Epithelial cell of esophagus (primary cell): ENCODE data around the gene TEDC1.

ENCODE experiments used
- DNase-seq: peaks from one replicate; pipeline ENCODE4 v3.0.0; 2010; ENCODE audit warnings: low read depth
- H3K4me3 ChIP-seq: 2 replicates; pipeline ENCODE4 v1.5.1; 2011; ENCODE audit warnings: mild to moderate bottlenecking, low read length, control low read depth
- CTCF ChIP-seq: IDR thresholded peaks from 2 replicates; pipeline ENCODE4 v1.5.1; 2011; ENCODE audit warnings: low read depth, mild to moderate bottlenecking, low read length, control low read depth, inconsistent platforms; ENCODE audit not compliant: insufficient read depth; ENCODE audit errors: missing control alignments

TEDC1 gene

DNA sequence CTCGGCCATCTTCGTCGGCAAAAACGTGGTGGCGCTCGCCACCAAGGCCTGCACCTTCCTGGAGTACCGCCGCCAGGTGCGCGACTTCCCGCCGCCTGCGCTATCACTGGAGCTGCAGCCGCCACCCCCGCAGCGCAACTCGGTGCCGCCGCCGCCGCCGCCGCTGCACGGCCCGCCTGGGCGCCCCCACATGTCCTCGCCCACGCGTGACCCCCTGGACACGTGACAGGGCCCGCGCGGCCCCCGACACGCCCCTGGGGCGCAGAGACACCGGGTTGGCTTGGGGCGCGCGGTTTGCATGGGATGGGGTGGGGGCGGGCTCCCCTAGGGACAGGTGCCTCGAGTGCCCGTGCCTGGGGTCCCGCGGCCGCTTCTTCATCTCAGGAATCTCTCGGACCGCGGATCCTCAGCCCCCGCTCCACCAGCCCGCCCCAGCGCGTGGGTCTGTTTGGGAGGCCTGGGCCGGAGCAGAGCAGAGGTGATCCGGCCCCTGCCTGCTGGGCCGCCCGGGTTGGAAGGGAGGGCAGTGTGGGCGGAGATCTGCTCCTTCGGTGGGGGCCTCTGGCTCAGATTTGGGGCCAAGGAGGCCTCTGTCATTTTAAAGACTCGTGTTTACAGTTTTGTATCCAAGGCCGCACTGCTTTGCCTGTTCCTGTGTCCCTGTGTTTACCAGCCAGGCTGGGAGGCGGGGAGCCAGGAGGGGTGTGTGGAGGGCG lies 38.7 kb downstream of the TEDC1 start:
- DNase-seq, result no peak
- no peak overlapping the region for H3K4me3 ChIP-seq
- no peak for TF ChIP-seq CTCF

GRCh38 chr14:105530285-105531087 lies 39.4 kb downstream of the TEDC1 start:
- H3K4me3 ChIP-seq, result no peak overlapping the region
- no peak for TF ChIP-seq CTCF
- no peak for DNase-seq

DNA sequence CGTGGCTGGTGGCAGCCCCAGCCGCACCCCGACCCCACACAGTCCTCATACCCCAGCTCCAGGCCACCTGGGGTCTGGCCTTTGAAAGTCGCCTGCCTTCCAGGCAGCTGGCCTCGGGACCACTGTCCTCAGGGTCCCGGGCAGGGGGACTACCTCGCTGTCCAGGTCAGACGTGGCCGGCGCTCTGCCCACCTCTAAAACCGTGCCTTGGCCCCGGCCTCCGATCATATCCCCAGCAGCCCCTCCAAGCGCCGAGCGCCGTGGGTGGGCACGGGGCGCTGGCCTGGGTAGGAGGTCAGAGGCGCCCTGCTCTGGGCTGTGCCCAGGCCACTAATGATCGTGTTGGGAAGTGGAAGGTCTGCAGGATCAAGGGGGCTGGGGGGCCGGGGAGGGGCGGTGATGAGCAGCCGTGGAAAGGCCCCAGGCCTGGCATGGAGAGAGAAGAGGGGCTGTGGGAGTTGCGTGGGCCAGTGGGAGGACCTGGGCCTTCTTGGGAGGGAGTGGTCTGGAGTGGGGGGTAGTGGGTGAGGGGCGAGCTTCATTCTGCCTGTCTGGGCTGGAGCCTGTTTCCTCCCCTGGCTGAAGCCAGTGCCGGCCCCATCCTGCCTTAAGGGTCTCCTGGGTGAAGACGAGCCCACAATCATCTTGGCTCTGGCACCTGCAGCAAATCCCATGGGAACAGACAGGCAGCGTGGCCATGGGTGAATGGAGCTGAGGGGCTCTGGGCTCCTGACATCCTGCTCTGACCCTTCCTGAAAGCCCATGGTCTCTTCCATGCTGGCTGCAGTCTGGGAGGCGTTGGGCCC lies 40.2 kb downstream of the TEDC1 start:
- TF ChIP-seq CTCF, result no peak
- no peak for DNase-seq
- no peak overlapping the region for H3K4me3 ChIP-seq

GRCh38 chr14:105531894-105532623 lies 41.0 kb downstream of the TEDC1 start:
- DNase-seq, result no peak
- H3K4me3 ChIP-seq, result no peak overlapping the region
- no peak for TF ChIP-seq CTCF

DNA sequence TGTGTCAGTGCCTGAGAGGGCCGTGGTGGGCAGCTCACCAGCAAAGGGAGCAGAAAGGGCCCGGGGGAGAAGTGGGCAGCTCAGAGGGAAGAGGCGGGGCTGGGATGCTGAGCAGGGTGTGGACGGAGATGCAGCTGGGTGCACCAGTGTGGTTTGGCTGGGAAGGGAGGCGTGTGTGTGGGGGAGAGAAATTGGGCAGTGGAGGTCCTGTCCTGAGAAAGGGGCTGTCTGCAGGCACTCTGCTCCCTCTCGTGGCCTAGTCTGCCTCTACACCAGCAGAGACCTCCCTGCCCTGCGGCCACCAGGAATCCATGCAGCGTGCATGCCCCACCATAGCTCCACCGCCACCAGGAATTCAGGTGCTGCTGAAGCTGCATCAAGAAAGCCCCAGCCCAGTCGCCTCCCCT lies 41.7 kb downstream of the TEDC1 start:
- H3K4me3 ChIP-seq, result no peak overlapping the region
- peak; percentile 8 for TF ChIP-seq CTCF
- no peak for DNase-seq

GRCh38 chr14:105533391-105533790 lies 42.3 kb downstream of the TEDC1 start:
- H3K4me3 ChIP-seq, result no peak overlapping the region
- no peak for TF ChIP-seq CTCF
- DNase-seq, result no peak
